ENCODE results near the gene CDKAL1.

- TF ChIP-seq POLR2AphosphoS5 (IDR thresholded peaks at IDR 0.05) (no peak), CTCF (IDR thresholded peaks at IDR 0.05) (no peak), POLR2A (IDR thresholded peaks at IDR 0.05) (no peak)
Observed at GRCh38 chr6:21150667-21151066, 616.4 kb downstream of the CDKAL1 start.

All from prostate gland (tissue), 2 donors.